Neural cell (in vitro differentiated cells): ENCODE data around the gene LMO7. TPM values are rescaled to one million over a fixed set of nuclear protein-coding genes. Genes with fewer than 3 reads are reported as not detected.

ENCODE experiments used
- H2AFZ ChIP-seq: fragments of 200-600, 300-800 bp; sonication (generic), shearing (Covaris generic); 2 replicates; pipeline ENCODE4 v1.6.0; 2014; ENCODE audit warnings: low read depth, mild to moderate bottlenecking, antibody characterized with exemption, low read length, moderate library complexity
- H3F3A ChIP-seq: fragments of 200-600 bp; shearing (Covaris generic); 2 replicates; pipeline ENCODE4 v1.6.1; 2016; ENCODE audit warnings: mild to moderate bottlenecking, moderate library complexity, mixed read lengths, antibody characterized with exemption, low read length; ENCODE audit not compliant: insufficient read depth, poor library complexity, severe bottlenecking
- H3K27ac ChIP-seq: fragments of 200-600, 300-800 bp; sonication (generic), shearing (Covaris generic); 2 replicates; pipeline ENCODE4 v1.5.1; 2014; ENCODE audit warnings: mild to moderate bottlenecking, low read length, moderate library complexity
- H3K27me3 ChIP-seq: fragments of 300-800, 200-600 bp; sonication (generic), shearing (Covaris generic); 2 replicates; pipeline ENCODE4 v1.6.0; 2014; ENCODE audit warnings: mild to moderate bottlenecking, low read depth, low read length, moderate library complexity; ENCODE audit not compliant: insufficient read depth
- H3K36me3 ChIP-seq: fragments of 300-800, 200-600 bp; sonication (generic), shearing (Covaris generic); 2 replicates; pipeline ENCODE4 v1.5.1; 2014; ENCODE audit warnings: mild to moderate bottlenecking, antibody characterized with exemption, low read length, moderate library complexity; ENCODE audit not compliant: insufficient read depth
- H3K4me2 ChIP-seq: fragments of 300-800, 200-600 bp; sonication (generic), shearing (Covaris generic); 2 replicates; pipeline ENCODE4 v1.6.0; 2014; ENCODE audit warnings: mild to moderate bottlenecking, low read length
- H3K4me3 ChIP-seq: fragments of 300-800, 200-600 bp; sonication (generic), shearing (Covaris generic); 2 replicates; pipeline ENCODE4 v1.5.1; 2014; ENCODE audit warnings: mild to moderate bottlenecking, low read length, moderate library complexity
- H3K79me2 ChIP-seq: fragments of 200-600 bp; shearing (Covaris generic); replicated peaks from 2 replicates; pipeline ENCODE4 v1.6.0; 2014; ENCODE audit warnings: mild to moderate bottlenecking, low read length, moderate library complexity; ENCODE audit not compliant: insufficient read depth
- H3K9ac ChIP-seq: fragments of 300-800, 200-600 bp; sonication (generic), shearing (Covaris generic); 2 replicates; pipeline ENCODE4 v1.6.1; 2016; ENCODE audit warnings: mild to moderate bottlenecking, low read length, mixed read lengths
- H3K9me2 ChIP-seq: fragments of 200-600 bp; shearing (Covaris generic); 2 replicates; pipeline ENCODE4 v1.6.1; 2016; ENCODE audit warnings: mild to moderate bottlenecking, low read length, mixed read lengths; ENCODE audit not compliant: insufficient read depth
- H3K9me3 ChIP-seq: fragments of 200-600, 300-800 bp; sonication (generic), shearing (Covaris generic); 2 replicates; pipeline ENCODE4 v1.6.1; 2016; ENCODE audit warnings: mild to moderate bottlenecking, mixed run types, low read length, moderate library complexity, mixed read lengths
- H4K20me1 ChIP-seq: fragments of 200-600 bp; shearing (Covaris generic); 2 replicates; pipeline ENCODE4 v1.6.1; 2016; ENCODE audit warnings: mild to moderate bottlenecking, mixed run types; ENCODE audit not compliant: insufficient read depth
- EP300 ChIP-seq: fragments of 450-650 bp; conservative IDR thresholded peaks from 2 replicates; pipeline ENCODE4 v1.6.1; 2014; ENCODE audit warnings: antibody characterized with exemption, mild to moderate bottlenecking, moderate library complexity; ENCODE audit not compliant: poor library complexity, severe bottlenecking
- EZH2 ChIP-seq: fragments of 200-600, 300-800 bp; shearing (Covaris generic), sonication (generic); IDR thresholded peaks from 2 replicates; pipeline ENCODE4 v1.6.1; 2014; ENCODE audit warnings: antibody characterized with exemption, low read length, borderline replicate concordance, mild to moderate bottlenecking; ENCODE audit not compliant: insufficient read depth, poor library complexity, severe bottlenecking
- MXI1 ChIP-seq: fragments of 450-650 bp; conservative IDR thresholded peaks from 2 replicates; pipeline ENCODE4 v1.6.1; 2014; ENCODE audit warnings: antibody characterized with exemption, mild to moderate bottlenecking; ENCODE audit not compliant: poor library complexity, severe bottlenecking
- POLR2AphosphoS5 ChIP-seq: IDR thresholded peaks from 2 replicates; pipeline ENCODE4 v1.6.1; 2012
- RAD21 ChIP-seq: fragments of 450-650 bp; conservative IDR thresholded peaks from 2 replicates; pipeline ENCODE4 v1.6.1; 2014; ENCODE audit warnings: antibody characterized with exemption, mild to moderate bottlenecking, moderate library complexity
- SMC3 ChIP-seq: fragments of 450-650 bp; conservative IDR thresholded peaks from 2 replicates; pipeline ENCODE4 v1.6.1; 2014; ENCODE audit warnings: antibody characterized with exemption, mild to moderate bottlenecking, moderate library complexity; ENCODE audit not compliant: poor library complexity
- TAF1 ChIP-seq: IDR thresholded peaks from 2 replicates; pipeline ENCODE4 v1.6.1; 2012; ENCODE audit warnings: low read depth
- polyA plus RNA-seq: library from polyadenylated mRNA; depleted of rRNA; stranded (reverse); fragments of >200 nt; gene quantifications from 2 replicates; pipeline ENCODE4 v1.2.3, GENCODE V29; 2014
- TF ChIP-seq, protein P1 (sequence below): IDR thresholded peaks from 2 replicates; pipeline ENCODE4 v1.6.1; 2012; ENCODE audit warnings: borderline replicate concordance
- TF ChIP-seq, protein P2 (sequence below): fragments of 450-650 bp; IDR thresholded peaks from 2 replicates; pipeline ENCODE4 v1.5.1; 2014; ENCODE audit warnings: antibody characterized with exemption, mild to moderate bottlenecking, moderate library complexity; ENCODE audit not compliant: poor library complexity, severe bottlenecking

Gene LMO7
- polyA plus RNA-seq, 1 donor from 2014 or later = 14.2 TPM

DNA sequence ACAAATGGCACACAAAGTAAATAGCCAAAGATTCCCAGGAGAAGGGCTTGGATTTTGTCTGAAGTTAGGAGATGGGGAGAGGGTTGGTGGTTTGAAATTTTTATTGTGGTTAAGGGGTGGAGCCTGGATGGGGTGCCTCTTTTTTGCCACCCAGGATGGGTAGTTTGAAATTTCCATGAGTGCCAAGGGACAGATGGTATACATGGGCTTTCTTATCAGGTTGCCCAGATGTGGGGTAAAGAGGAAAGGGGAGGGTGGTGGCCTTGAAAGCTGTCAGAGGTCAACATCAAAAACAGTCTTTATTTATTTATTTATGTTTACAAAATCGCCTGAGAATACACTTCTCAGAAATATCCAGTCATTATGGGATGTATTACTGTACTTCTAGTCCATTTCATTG lies 46.2 kb downstream of the LMO7 start:
- no peaks in the 10 kb centered on the region for H3K79me2 ChIP-seq

DNA sequence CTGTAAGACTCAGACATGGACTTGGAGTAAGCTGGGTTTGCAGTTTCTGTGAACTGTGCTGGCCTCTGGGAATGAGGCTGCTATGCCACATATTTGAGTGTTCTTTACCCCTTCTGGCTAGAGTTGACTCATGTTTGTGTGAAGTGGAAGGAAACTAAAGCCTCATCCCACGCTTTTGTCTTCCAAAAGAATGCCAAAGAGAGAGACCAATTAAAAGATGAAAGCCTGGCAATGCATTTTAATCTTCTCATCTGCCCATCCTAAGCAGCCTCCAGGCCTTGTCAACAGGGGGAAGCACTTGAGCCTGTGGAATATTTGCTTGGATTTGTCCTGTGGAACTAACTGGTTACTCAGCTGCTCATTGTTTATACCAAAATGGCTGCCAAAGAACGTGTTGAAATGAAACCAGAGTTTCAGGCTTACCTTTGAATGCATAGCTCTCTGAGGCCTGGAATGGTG lies 49.1 kb downstream of the LMO7 start:
- Histone ChIP-seq H3K27ac (no peak overlapping the region), H4K20me1 (no peaks in the 10 kb centered on the region), H3K27me3 (no peaks in the 10 kb centered on the region), H3K79me2 (no peaks in the 10 kb centered on the region), H3K36me3 (no peaks in the 10 kb centered on the region), H3K4me2 (no peak overlapping the region), H2AFZ (no peak overlapping the region), H3K9me3 (no peaks in the 10 kb centered on the region), H3K9ac (no peak overlapping the region), H3F3A (no peaks in the 10 kb centered on the region), H3K4me3 (no peak overlapping the region), H3K9me2 (no peaks in the 10 kb centered on the region)
- no peak for TF ChIP-seq POLR2AphosphoS5
- no peak for TF ChIP-seq RAD21
- TF ChIP-seq, protein P1, sequence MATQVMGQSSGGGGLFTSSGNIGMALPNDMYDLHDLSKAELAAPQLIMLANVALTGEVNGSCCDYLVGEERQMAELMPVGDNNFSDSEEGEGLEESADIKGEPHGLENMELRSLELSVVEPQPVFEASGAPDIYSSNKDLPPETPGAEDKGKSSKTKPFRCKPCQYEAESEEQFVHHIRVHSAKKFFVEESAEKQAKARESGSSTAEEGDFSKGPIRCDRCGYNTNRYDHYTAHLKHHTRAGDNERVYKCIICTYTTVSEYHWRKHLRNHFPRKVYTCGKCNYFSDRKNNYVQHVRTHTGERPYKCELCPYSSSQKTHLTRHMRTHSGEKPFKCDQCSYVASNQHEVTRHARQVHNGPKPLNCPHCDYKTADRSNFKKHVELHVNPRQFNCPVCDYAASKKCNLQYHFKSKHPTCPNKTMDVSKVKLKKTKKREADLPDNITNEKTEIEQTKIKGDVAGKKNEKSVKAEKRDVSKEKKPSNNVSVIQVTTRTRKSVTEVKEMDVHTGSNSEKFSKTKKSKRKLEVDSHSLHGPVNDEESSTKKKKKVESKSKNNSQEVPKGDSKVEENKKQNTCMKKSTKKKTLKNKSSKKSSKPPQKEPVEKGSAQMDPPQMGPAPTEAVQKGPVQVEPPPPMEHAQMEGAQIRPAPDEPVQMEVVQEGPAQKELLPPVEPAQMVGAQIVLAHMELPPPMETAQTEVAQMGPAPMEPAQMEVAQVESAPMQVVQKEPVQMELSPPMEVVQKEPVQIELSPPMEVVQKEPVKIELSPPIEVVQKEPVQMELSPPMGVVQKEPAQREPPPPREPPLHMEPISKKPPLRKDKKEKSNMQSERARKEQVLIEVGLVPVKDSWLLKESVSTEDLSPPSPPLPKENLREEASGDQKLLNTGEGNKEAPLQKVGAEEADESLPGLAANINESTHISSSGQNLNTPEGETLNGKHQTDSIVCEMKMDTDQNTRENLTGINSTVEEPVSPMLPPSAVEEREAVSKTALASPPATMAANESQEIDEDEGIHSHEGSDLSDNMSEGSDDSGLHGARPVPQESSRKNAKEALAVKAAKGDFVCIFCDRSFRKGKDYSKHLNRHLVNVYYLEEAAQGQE = no peak
- TF ChIP-seq EZH2 = no peak
- TF ChIP-seq SMC3 = no peak
- TF ChIP-seq, protein P2, sequence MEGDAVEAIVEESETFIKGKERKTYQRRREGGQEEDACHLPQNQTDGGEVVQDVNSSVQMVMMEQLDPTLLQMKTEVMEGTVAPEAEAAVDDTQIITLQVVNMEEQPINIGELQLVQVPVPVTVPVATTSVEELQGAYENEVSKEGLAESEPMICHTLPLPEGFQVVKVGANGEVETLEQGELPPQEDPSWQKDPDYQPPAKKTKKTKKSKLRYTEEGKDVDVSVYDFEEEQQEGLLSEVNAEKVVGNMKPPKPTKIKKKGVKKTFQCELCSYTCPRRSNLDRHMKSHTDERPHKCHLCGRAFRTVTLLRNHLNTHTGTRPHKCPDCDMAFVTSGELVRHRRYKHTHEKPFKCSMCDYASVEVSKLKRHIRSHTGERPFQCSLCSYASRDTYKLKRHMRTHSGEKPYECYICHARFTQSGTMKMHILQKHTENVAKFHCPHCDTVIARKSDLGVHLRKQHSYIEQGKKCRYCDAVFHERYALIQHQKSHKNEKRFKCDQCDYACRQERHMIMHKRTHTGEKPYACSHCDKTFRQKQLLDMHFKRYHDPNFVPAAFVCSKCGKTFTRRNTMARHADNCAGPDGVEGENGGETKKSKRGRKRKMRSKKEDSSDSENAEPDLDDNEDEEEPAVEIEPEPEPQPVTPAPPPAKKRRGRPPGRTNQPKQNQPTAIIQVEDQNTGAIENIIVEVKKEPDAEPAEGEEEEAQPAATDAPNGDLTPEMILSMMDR = no peak
- TF ChIP-seq MXI1 = no peak
- no peak for TF ChIP-seq EP300

More for the DNA sequence above, 46.2 kb downstream of the LMO7 start:
- Histone ChIP-seq H2AFZ (no peak overlapping the region), H3F3A (no peaks in the 10 kb centered on the region), H3K9me3 (no peaks in the 10 kb centered on the region), H3K9me2 (no peaks in the 10 kb centered on the region), H3K36me3 (no peaks in the 10 kb centered on the region), H3K27me3 (no peaks in the 10 kb centered on the region), H3K4me2 (no peak overlapping the region), H3K9ac (no peak overlapping the region), H3K27ac (no peak overlapping the region), H3K4me3 (no peak overlapping the region), H4K20me1 (no peaks in the 10 kb centered on the region)
- TF ChIP-seq, protein P2 = no peak
- TF ChIP-seq EP300 (no peak), RAD21 (no peak), EZH2 (no peak), TAF1 (no peak), POLR2AphosphoS5 (no peak), SMC3 (no peak), MXI1 (no peak)
- TF ChIP-seq, protein P1 = no peak
